Dermis lymphatic vessel endothelial cell (primary cell): ENCODE results near the gene SPCS2. TPM values are rescaled to one million over a fixed set of nuclear protein-coding genes. Genes with fewer than 3 reads are reported as not detected.

ENCODE experiments used
- total RNA-seq: library from RNA; depleted of rRNA; stranded (reverse); fragments of >200 nt; gene quantifications from 2 replicates; pipeline ENCODE4 v1.2.1, GENCODE V29; 2014

Gene SPCS2
- 22.2 and 25.8 TPM in 2 replicates for total RNA-seq

DNA sequence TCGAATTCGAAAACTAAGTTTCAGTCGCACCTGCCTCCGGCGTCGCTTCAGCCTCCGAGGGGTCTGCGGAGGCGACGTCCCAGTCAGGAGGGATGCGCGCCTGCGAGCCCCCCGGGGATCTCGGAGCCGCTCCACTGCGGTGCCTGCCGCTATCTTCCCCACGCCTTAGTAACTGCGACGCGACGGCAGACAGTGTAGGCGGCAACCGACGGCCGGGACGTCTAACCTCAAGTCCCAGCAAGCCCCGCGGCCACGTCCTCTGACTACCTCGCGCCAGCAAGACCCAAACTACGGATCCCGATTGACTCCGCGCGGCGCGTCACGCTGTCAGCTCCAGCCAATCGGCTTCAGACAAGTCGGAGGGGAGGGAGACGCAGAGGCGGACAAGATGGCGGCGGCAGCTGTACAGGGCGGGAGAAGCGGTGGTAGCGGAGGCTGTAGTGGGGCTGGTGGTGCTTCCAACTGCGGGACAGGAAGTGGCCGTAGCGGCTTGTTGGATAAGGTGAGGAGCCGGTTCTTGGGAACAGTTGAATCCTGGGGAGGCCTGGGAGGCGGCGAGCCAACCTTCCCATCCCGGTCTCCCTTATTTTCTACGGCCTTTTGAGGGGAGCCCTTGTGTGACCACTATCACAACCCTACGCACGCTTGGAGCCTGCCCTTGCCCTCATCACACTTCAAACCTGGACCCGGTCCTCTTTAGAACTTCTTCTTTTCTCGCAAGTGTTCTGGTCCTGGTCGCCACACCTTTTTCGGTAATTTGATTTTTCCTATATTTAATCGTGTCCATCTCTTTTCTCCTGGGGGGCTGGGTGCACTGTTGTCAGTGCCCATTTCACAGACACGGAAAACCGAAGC, at the start of gene SPCS2, which contains the start of gene XRRA1:
Gene SPCS2, plus strand, starts transcription at position 369 of the 855 bp plus-strand sequence. Its CDS starts 20 bp downstream, at position 389.
Gene XRRA1, minus strand, starts transcription at position 194 of the 855 bp plus-strand sequence. CDS start 8,213 bp downstream, outside the sequence.

DNA sequence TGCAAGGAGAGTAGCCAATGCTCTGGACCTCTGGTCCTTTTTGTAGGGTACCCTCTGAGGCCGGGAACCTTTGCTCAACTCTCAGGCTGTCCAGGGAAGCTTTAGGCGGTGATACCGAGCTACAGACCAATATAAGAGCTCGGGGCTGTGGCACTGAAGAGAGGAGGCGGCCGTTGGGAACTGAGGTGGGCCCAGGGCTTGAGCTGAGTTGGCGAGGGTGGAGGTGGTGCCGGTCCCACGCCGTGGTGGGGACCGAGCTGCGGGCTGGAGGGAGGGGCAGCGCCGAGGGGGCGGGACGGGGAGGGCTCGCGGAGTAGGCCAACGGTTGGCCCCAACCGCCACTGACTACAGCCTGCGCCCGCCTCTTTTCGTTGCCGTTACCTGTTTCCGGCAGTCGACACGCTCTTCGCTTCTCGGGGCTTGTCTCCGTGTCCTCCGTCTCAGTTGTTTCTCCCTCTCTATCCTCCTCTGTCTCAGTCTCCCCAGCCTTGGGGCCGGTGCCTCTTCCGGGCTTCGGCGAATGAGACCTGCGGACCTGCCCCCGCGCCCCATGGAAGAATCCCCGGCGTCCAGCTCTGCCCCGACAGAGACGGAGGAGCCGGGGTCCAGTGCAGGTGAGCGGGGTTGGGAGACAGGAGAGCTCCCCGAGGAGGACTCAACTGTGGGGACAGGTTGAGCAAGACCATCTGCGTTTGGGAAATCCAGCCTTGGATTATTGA, 39.6 kb downstream of the SPCS2 start, which contains the start of gene NEU3:
Gene NEU3, plus strand, starts transcription at position 393 of the 719 bp plus-strand sequence. Its CDS starts 128 bp downstream, at position 521.

Other genes with a start within 250 kb of the SPCS2 start
- 0.77 and 1.7 TPM in 2 replicates for gene CHRDL2, start 217.8 kb upstream of the SPCS2 start, total RNA-seq
- 13.4 and 16.4 TPM in 2 replicates for gene RNF169, start 200.4 kb upstream of the SPCS2 start, total RNA-seq
- 2.7 and 4.0 TPM in 2 replicates for gene XRRA1, start 175 bp upstream of the SPCS2 start, total RNA-seq
- gene NEU3, start 39.7 kb downstream of the SPCS2 start, total RNA-seq = 5.4 and 9.9 TPM in 2 replicates
- gene OR2AT4, start 147.6 kb downstream of the SPCS2 start, total RNA-seq = not detected in 2 replicates
- gene SLCO2B1, start 201.8 kb downstream of the SPCS2 start, total RNA-seq = 1.4 and 6.7 TPM in 2 replicates